Measurements from ENCODE around the gene PNCK. TPM values are rescaled to one million over a fixed set of nuclear protein-coding genes. Genes with fewer than 3 reads are reported as not detected.
A peak's percentile ranks its signal among the peaks of the same experiment; 100 is the strongest.
"Not testable (repeated sequence)": the region's sequence is repeated elsewhere in the genome, so short reads cannot be mapped to it uniquely, and the experiment has no call there.

PNCK gene
- 1.6 TPM for total RNA-seq

DNA sequence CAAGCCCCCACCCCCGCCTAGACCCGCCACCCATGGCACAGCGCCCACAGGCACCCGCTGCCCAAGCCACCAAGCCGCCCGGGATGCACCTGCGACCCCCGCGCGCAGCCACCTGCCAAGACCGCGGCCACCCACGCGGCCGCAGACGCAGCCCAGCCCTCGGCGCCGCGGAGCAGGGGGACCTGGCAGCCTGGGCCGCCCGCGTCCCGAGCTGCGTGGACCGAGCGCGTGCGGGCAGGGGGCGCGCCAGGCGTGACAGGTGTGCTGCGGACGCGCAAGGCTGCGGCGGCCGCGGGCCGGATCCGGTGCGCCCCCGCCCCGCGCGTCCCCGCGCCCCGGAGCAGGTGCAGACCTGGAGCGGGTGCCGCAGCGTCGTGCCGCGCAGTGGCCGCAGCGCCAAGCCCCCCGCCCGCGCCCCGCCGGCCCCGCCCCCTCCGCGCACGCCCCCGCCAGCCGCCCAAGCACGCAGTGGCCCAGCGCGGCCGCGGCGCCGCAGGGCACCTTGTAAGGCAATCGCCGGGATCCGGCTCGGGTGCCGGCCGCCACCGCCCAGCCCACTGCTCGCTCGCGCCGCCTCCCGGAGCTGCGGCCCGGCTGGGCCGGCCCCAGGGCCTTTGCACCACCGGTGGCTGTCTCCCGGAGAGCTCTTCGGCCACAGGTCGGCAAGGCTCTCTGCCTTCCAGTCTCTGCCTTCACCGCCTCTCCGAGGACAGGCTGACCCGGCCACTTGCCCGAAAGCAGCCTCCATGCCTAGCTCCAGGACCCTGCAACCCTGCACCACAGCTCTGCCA, at the start of gene PNCK:
Gene PNCK, minus strand, starts transcription at position 386 of the 791 bp plus-strand sequence. CDS start 737 bp downstream, outside the sequence.
- no peak for ATAC-seq
- DNase-seq (ENCODE audit: low spot score), result no peak
- intact Hi-C loops (cut with DNase I), result no loop called here

DNA sequence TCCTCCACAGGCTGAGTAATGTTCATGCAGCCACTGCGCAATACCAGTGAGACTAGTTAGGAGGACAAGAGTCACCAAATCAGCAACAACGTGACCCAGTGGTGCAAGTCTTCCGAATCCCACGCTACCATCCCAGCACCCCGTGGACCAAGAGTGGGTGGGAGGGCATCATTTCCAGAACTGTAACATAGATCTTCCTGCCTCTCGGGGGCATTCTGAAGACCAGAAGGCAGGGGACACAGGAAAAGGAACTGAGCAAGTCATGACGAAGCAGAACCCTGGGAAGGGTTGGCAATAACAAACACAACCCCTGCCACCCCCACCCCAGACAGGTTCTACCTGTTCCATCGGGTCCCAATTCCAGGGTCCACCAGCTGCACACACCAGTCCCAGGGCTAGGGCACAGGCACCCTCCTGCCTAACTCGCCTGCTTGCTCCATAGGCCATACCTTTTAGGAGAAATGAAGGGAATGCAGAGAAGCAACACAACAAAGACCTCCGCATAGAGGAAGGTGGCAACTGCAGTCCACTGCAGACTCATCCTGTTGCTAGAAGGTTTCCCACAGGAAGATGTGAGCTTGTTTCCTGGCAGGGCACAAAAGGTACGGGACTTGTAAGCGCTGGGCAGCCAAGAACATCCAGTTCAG, 49.2 kb upstream of the PNCK start:
- no peak for ATAC-seq
- intact Hi-C loops (cut with DNase I), result no loop called here
- no peak for DNase-seq (ENCODE audit: low spot score)

DNA sequence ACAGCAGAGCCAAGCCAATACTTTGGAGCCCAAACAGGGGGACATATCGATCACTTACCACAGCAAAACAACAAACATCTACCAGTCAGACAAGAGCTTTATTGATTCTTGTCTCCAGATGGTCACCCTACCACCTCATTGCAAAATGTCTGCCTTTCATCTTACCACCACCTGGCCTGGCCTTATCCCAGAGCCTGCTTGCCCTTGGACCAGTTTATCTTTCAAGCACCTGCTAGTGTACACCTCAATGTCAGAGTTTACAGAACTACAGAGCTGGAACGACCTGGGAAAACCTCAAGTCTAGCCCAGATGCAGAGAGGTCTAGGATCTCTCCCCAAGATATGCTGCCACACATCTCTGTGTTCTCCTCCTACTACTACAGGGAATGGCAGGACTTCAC, 46.1 kb upstream of the PNCK start:
- intact Hi-C loops (cut with DNase I), result no loop called here
- DNase-seq (ENCODE audit: low spot score), result no peak
- ATAC-seq, result no peak

GRCh38 chrX:153719238-153719637, 45.6 kb upstream of the PNCK start:
- DNase-seq (ENCODE audit: low spot score) (no peak), ATAC-seq (no peak)
- intact Hi-C loops (cut with DNase I), result no loop called here

DNA sequence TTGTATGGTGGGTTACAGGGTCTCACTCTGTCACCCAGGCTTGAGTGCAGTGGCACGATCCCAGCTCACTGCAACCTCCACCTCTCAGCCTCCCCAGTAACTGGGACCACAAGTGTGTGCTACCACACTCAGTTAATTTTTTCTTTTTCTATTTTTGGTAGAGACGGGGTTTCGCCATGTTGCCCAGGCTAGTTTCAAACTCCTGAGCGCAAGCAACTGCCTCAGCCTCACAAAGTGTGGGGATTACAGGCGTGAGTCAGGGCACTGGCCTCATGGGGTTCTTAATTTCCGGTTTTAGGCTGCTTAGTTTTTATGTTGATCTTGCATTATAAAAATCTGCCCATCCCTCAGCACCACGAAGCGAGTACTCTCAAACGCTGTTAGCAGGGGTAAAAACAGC, 43.8 kb upstream of the PNCK start:
- no peak for DNase-seq (ENCODE audit: low spot score)
- intact Hi-C loops (cut with DNase I), result no loop called here
- ATAC-seq, result no peak

DNA sequence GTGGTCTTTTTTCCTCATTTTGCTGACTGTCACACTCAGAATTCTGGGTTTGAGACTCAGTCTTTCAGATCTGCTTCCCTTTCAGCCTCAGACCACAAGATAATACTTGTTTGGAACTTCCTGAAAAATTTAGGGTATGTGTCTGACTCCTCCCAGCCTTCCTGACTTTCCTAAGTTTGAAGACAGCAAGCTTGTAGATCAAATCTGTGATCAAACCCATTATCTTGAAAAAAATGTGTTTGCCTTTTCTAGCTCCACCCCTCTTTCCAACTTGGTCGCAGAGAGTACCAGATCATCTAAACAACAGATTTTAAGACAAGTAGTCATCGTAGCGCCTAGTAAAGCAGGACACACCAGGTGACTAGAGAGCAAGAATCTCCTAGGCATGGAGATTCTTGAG, 40.6 kb upstream of the PNCK start:
- no peak for ATAC-seq
- intact Hi-C loops (cut with DNase I), result no loop called here
- no peak for DNase-seq (ENCODE audit: low spot score)

GRCh38 chrX:153709726-153710674, 36.4 kb upstream of the PNCK start:
- ATAC-seq (no peak), DNase-seq (ENCODE audit: low spot score) (no peak)
- intact Hi-C loops (cut with DNase I), result no loop called here

DNA sequence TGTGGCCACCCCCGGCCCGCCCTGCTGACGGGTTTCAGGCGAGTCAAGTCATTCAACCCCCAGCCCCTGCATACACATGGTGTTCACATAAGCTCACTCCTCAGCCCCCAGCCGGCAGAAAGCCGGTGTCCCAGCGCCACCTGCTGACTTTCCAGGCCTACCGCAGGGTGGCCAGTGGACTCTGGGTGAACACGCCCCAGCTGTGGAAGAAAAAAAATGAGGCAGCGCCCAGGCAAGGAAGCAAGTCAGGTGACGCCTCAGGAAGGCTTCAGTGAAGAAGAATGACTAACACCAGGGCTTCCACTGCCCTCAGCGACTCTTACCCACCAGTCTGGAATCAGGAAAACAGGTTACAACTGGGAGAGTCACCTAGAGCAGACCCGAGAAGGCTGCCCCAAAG, 34.8 kb upstream of the PNCK start:
- peak; percentile 93 for ATAC-seq
- peak; percentile 82 for DNase-seq (ENCODE audit: low spot score)
- intact Hi-C loops (cut with DNase I), result no loop called here

GRCh38 chrX:153707406-153707805, 33.8 kb upstream of the PNCK start:
- ATAC-seq (no peak), DNase-seq (ENCODE audit: low spot score) (no peak)
- intact Hi-C loops (cut with DNase I), result no loop called here

GRCh38 chrX:153706799-153707198, 33.2 kb upstream of the PNCK start:
- intact Hi-C loops (cut with DNase I), result no loop called here

DNA sequence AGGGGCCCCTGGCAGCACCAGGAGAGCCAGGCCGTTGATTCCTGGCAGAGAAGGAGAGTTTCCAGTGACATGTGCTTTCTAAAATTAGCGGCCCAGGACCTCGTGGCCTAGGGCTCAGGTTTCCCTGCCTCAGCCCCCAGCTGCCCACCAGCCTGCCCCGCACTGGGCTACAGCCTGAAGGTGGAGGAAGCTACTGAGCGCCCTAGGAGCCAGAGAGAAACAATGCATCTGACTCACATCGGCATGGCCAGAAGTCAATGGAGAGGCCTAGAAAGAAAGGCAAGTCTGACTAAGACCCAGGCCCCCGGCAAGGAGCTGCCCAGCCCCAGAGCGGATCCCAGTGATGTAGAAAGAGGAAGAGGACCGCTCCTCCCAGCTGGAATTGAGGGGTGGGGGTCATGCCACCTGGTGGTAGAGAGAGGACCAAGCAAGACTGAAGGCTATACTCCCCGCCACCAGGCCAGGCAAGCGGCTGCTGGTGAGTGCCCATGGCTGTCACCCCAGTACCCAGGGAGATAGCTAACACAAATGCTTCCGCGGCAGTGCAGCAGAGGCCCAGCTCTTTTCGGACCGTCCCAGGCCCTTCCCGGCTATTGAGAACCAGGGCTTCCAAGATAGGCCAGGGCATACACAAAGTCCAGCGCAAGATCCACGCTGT, 31.9 kb upstream of the PNCK start:
- intact Hi-C loops (cut with DNase I); DNase-seq (ENCODE audit: low spot score); ATAC-seq: not testable (repeated sequence)

More at GRCh38 chrX:153706799-153707198, 33.2 kb upstream of the PNCK start:
- no peak for ATAC-seq
- no peak for DNase-seq (ENCODE audit: low spot score)

- DNase-seq (ENCODE audit: low spot score); intact Hi-C loops (cut with DNase I); ATAC-seq: not testable (repeated sequence)
Observed at GRCh38 chrX:153704631-153705402, 31.2 kb upstream of the PNCK start.

DNA sequence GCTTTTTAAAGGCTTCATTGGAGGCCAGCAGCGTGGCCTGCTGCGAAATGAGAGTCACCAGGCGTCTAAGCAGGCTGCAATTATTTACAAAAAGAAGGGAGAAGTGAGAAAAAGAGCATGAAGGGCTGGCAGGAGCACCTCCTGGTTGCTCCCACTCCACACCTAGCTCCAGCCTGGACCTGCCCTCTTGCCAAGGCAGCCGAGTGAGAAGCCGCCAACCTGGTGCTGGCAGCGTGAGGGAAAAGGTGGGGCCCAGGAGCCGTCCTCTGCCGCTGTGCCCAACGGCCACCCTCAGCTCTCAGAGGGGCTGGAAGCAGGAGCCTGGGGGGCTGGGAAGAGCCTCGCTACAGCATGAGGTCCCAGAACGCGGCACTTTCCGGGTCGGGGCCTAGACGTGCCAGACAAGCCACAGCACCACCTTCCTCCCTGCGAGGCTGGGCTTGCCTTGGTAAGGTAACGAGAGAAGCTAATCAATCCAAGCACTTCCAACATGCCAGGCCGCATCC, 30.5 kb upstream of the PNCK start:
- DNase-seq (ENCODE audit: low spot score) (no peak), ATAC-seq (no peak)
- intact Hi-C loops (cut with DNase I), result no loop called here

DNA sequence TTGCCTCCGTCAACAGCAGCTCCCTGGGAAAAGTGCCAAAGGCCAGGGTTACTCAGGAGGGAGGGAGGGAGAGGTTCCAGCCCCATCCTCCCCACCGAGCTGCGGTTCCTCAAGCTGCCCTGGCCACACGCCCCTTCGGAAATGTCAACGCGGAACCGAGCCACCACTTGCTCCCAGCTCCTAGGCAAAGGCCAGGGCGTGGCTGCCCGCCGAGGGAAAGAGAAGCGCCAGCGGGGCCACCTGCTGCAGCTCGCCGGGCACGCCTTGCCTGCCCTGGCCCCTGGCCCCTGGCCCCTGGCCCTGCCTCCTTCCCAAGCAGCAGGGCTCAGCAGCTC, 29.4 kb upstream of the PNCK start:
- ATAC-seq (peak; percentile 56), DNase-seq (ENCODE audit: low spot score) (peak; percentile 79)
- intact Hi-C loops (cut with DNase I), result no loop called here

DNA sequence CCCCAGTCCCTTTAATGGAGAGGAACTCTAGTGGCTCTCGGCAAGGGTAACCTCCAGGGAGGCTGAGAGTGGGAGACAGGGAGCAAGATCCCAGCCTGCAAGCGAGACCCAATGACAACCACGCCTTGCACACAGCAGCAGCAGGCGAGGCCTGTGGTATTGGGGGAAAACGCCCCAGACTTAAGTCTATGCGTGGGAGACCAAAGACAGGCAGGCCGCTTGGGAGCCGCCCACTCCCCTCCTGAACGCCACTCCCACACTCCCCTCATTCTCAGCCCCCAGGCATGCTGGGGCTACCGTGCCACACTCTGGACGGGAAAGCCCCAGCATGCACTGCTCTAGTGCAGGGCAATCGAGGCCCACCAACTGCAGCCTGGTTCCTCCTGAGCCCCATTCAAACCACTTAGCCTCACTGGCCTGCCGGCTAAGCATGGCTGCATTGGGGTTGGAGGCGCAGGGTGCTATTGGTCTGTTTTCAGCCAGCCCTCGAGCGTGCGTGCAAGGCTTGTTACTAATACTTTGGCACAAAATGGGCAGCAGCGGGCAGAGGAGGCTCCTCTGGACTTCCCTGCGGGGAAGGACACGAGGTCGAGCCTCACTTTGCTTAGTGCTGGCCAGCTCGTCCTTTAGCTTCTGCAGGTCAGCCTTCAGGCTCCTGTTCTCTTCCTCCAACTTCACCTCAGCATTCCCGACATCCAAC, 28.9 kb upstream of the PNCK start:
- no peak for ATAC-seq
- intact Hi-C loops (cut with DNase I), result no loop called here

GRCh38 chrX:153701706-153702105, 28.1 kb upstream of the PNCK start:
- DNase-seq (ENCODE audit: low spot score) (no peak), ATAC-seq (no peak)
- intact Hi-C loops (cut with DNase I), result no loop called here

More for the DNA sequence above, 28.9 kb upstream of the PNCK start:
- DNase-seq (ENCODE audit: low spot score), result no peak

- intact Hi-C loops (cut with DNase I), result no loop called here
- DNase-seq (ENCODE audit: low spot score) (no peak), ATAC-seq (no peak)
Observed at GRCh38 chrX:153700967-153701366, 27.4 kb upstream of the PNCK start.
